Heart left ventricle (tissue), 13 donors: ENCODE measurements around the gene RBM34.

Experiments used
- CTCF ChIP-seq, 12 donors: fragments of 200-600 bp; sonication (generic) in 4 of 12; IDR thresholded peaks; one replicate each; pipeline versions ENCODE4 v1.5.0 to v1.8.0; 2018 to 2022; ENCODE audit warnings: antibody characterized with exemption in 12 of 12, mild to moderate bottlenecking in 5 of 12
- POLR2A ChIP-seq, 2 donors: fragments of 450-650 bp; IDR thresholded peaks; one replicate each; pipeline ENCODE4 v1.6.1; 2017; ENCODE audit warnings: antibody characterized with exemption in 2 of 2, mild to moderate bottlenecking in 2 of 2, moderate library complexity in 2 of 2
- donor health status: ischemic (EF 13 %, LVEDD 7.1; RV severe dilation, severe dysfunction).
- donor health status: DM: no; HTN: yes; CAD: no.
- donor health status: DM: no; HTN: no; CAD: no.
- donor health status: ischemic (EF 25% LVEDD 6.9; RV normal size, moderate dysfunction).
- donor health status: ischemic (EF 25% LVEDD 5.7; RV mildly dilated, moderate dysfunction).
- donor health status: ischemic (EF 35%, LVEDD 5.7; RV mildly dilated, moderate dysfunction).
- donor health status: nonischemic (EF 11% LVEDD 7.7; RV severe dilation, severe dysfunction).
- donor health status: DM: yes; HTN: yes; CAD: no.
- donor health status: PGD.
- donor health status: ischemic (EF 29% LVEDD 5.4; RV normal size, mild dysfunction).
- donor health status: nonischemic (EF 23%, LVEDD 6.1; RV moderate dilation, normal function).

- TF ChIP-seq CTCF (IDR thresholded peaks at IDR 0.05) (no peak), POLR2A (IDR thresholded peaks at IDR 0.05) (no peak)
Measured at GRCh38 chr1:235205687-235206086, 44.6 kb upstream of the RBM34 start.
